ENCODE data around the gene VEPH1. TPM values are rescaled to one million over a fixed set of nuclear protein-coding genes. Genes with fewer than 3 reads are reported as not detected.

Gene VEPH1
- total RNA-seq, 1 experiment from 2014 or later, result 0.51 TPM

DNA sequence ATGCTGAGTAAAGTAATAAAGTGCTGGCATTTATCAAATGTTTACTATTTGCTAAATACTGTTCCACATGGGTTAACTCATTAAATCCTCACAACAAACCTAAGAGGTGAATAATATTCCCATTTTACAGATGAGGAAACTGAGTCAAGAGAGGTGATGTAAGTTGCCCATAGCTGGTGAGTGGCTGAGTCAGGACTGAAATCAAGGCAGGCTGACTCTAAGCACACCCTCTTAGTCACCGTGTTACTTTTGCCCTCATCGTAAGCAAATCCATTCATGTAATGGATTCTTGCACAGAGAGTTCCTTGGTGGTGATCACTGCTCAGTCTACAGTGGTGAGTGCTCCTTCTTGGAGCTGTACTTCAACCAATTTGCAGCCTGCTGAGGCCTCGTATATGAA lies 95.4 kb downstream of the VEPH1 start:
- no TSS peak for BruUV-seq (replicated peaks)

GRCh38 chr3:157406394-157406793 lies 96.8 kb downstream of the VEPH1 start:
- no peaks in the 10 kb centered on the region for H3K4me1 ChIP-seq (ENCODE audit: control insufficient read depth, insufficient read depth, low read length)
- DNase-seq (ENCODE audit: low read depth, low spot score) (no peak), ATAC-seq (no peak)
- TF ChIP-seq TCF7L2 (IDR thresholded peaks at IDR 0.05; ENCODE audit: low read depth, low read length) (no peak), CTCF (IDR thresholded peaks at IDR 0.05) (no peak), REST (IDR thresholded peaks at IDR 0.05; ENCODE audit: insufficient read depth in 1 of 2, low read depth in 2 of 2, low read length in 1 of 2) (no peak), POLR2AphosphoS5 (IDR thresholded peaks at IDR 0.05; ENCODE audit: low read depth, low read length) (no peak), SIN3A (IDR thresholded peaks at IDR 0.05; ENCODE audit: borderline replicate concordance, insufficient read depth, low read depth, low read length) (no peak)
- intact Hi-C loops (cut with micrococcal nuclease; ENCODE audit: unreplicated experiment), result no loop called here
- H3K9me3 ChIP-seq (ENCODE audit: control insufficient read depth, insufficient read depth, low read depth, low read length), result no peaks in the 10 kb centered on the region
- CTCF ChIA-PET, result no interaction called here
- H3K36me3 ChIP-seq (ENCODE audit: control insufficient read depth, insufficient read depth, low read length), result no peaks in the 10 kb centered on the region
- no TSS peak for BruUV-seq (replicated peaks)
- H3K27me3 ChIP-seq (ENCODE audit: control insufficient read depth, insufficient read depth, low read length), result no peaks in the 10 kb centered on the region; the same call in 1 of the 2 replicates
- H3K4me3 ChIP-seq (ENCODE audit: low read depth in 2 of 2, low read length in 2 of 2), result no peak overlapping the region
- H3K27ac ChIP-seq (ENCODE audit: low read length), result no peak overlapping the region
- POLR2A ChIA-PET, result no interaction called here
- in situ Hi-C loops (cut with HindIII; ENCODE audit: low pct_unique_long_range_greater_than_20kb, low sequenced_read_pairs), result no loop called here

More for the DNA sequence above, 95.4 kb downstream of the VEPH1 start:
- ChIA-PET CTCF (no interaction called here), POLR2A (no interaction called here)
- Histone ChIP-seq H3K27ac (ENCODE audit: low read length) (no peak overlapping the region), H3K4me1 (ENCODE audit: control insufficient read depth, insufficient read depth, low read length) (no peaks in the 10 kb centered on the region), H3K36me3 (ENCODE audit: control insufficient read depth, insufficient read depth, low read length) (no peaks in the 10 kb centered on the region), H3K4me3 (ENCODE audit: low read depth in 2 of 2, low read length in 2 of 2) (no peak overlapping the region), H3K9me3 (ENCODE audit: control insufficient read depth, insufficient read depth, low read depth, low read length) (no peaks in the 10 kb centered on the region), H3K27me3 (ENCODE audit: control insufficient read depth, insufficient read depth, low read length) (no peaks in the 10 kb centered on the region)
- ATAC-seq (no peak), DNase-seq (ENCODE audit: low read depth, low spot score) (no peak)
- in situ Hi-C loops (cut with HindIII; ENCODE audit: low pct_unique_long_range_greater_than_20kb, low sequenced_read_pairs), result no loop called here
- intact Hi-C loops (cut with micrococcal nuclease; ENCODE audit: unreplicated experiment), result no loop called here
- TF ChIP-seq TCF7L2 (IDR thresholded peaks at IDR 0.05; ENCODE audit: low read depth, low read length), result no peak
- no peak for TF ChIP-seq POLR2AphosphoS5 (IDR thresholded peaks at IDR 0.05; ENCODE audit: low read depth, low read length)
- TF ChIP-seq REST (IDR thresholded peaks at IDR 0.05; ENCODE audit: insufficient read depth in 1 of 2, low read depth in 2 of 2, low read length in 1 of 2), result no peak
- no peak for TF ChIP-seq SIN3A (IDR thresholded peaks at IDR 0.05; ENCODE audit: borderline replicate concordance, insufficient read depth, low read depth, low read length)
- TF ChIP-seq CTCF (IDR thresholded peaks at IDR 0.05), result no peak
